ENCODE measurements around the gene MRPS9.

The MRPS9 gene

DNA sequence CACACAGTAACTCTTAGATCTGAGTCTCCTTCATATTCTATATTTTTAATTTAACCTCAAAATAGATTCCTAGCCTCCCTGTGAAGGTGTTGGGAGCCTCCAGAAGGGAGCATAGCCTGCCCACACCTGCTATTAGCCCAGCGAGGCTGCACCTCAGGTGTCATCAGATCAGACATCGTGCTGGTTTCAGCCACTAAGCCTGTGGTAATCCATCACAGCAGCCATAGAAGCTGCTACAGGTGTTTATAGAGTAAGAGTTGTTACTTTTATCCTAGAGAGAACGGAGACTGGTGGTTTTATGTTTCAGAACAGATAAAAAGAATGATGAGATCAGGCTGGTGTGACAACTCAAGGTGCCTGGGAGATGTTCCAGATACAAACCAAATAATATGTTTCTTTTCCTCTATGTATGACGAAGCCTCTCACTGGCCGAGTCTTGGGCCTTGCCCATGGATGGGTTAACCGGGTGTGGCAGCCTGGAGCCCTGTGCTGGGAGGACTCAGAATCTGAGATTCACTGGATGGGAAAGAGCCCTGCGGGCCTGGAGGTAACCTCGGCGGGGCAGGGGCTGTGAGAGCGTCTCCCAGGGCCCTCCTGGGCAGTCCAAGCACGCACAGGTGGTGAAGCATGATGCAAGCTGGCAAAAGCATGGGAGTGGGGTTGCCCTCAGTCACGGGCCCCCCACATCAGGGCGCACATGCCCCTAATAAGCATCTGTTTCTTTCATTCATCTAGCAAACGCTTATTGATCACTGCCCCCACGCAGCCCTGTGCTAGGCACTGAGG is 73.7 kb downstream of the MRPS9 start:
- no peaks in the 10 kb centered on the region for H3K79me2 ChIP-seq (ENCODE audit: insufficient read depth, low read depth)
- no peaks in the 10 kb centered on the region for H3K27me3 ChIP-seq (ENCODE audit: insufficient read depth, low read depth)
- no peak overlapping the region for H3K4me3 ChIP-seq (IDR thresholded peaks at IDR 0.05; ENCODE audit: insufficient read depth, low read depth, low read length)
- TF ChIP-seq, protein P1, sequence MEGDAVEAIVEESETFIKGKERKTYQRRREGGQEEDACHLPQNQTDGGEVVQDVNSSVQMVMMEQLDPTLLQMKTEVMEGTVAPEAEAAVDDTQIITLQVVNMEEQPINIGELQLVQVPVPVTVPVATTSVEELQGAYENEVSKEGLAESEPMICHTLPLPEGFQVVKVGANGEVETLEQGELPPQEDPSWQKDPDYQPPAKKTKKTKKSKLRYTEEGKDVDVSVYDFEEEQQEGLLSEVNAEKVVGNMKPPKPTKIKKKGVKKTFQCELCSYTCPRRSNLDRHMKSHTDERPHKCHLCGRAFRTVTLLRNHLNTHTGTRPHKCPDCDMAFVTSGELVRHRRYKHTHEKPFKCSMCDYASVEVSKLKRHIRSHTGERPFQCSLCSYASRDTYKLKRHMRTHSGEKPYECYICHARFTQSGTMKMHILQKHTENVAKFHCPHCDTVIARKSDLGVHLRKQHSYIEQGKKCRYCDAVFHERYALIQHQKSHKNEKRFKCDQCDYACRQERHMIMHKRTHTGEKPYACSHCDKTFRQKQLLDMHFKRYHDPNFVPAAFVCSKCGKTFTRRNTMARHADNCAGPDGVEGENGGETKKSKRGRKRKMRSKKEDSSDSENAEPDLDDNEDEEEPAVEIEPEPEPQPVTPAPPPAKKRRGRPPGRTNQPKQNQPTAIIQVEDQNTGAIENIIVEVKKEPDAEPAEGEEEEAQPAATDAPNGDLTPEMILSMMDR (conservative IDR thresholded peaks at IDR 0.05; ENCODE audit: low read depth, low read length): no peak
- H4K20me1 ChIP-seq (ENCODE audit: insufficient read depth): no peaks in the 10 kb centered on the region
- H3K4me2 ChIP-seq: peak overlapping the region; percentile 68
- H3K9ac ChIP-seq: peak overlapping the region; percentile 52
- peak overlapping the region; percentile 90 for H3K27ac ChIP-seq
- peaks cover 45% of the 10 kb centered on the region for H3K4me1 ChIP-seq (ENCODE audit: low read depth, poor library complexity, severe bottlenecking)
- peak overlapping the region; percentile 28; the same call in 1 of the 2 replicates for H2AFZ ChIP-seq (ENCODE audit: low read depth)
- H3K36me3 ChIP-seq (ENCODE audit: insufficient read depth): no peaks in the 10 kb centered on the region

DNA sequence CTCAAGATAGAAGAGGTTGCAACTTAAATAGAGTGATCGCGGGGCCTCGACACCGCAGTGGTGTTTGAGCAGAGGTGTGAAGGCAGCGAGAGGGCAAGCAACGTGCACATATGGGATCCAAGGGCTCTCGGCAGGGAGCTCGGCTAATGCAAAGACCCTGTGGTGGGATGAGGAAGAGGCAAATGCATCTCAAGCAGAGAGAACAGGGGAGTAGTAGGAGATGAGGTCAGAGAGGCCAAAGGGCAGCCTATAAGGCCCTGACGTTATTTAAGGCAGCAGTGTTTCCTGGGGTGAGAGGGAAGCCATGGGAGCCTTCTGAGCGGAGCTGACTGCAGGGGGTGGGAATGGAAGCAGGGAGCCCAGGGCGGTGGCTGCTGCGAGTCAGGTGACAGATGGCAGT is 74.5 kb downstream of the MRPS9 start:
- H3K4me2 ChIP-seq: peak overlapping the region; percentile 68
- peak overlapping the region; percentile 90 for H3K27ac ChIP-seq
- H4K20me1 ChIP-seq (ENCODE audit: insufficient read depth): no peaks in the 10 kb centered on the region
- peaks cover 45% of the 10 kb centered on the region for H3K4me1 ChIP-seq (ENCODE audit: low read depth, poor library complexity, severe bottlenecking)
- no peak overlapping the region for H3K4me3 ChIP-seq (IDR thresholded peaks at IDR 0.05; ENCODE audit: insufficient read depth, low read depth, low read length)
- TF ChIP-seq, protein P1 (conservative IDR thresholded peaks at IDR 0.05; ENCODE audit: low read depth, low read length): no peak
- H3K36me3 ChIP-seq (ENCODE audit: insufficient read depth): no peaks in the 10 kb centered on the region
- H3K9ac ChIP-seq: peak overlapping the region; percentile 52; the same call in 1 of the 2 replicates
- no peaks in the 10 kb centered on the region for H3K27me3 ChIP-seq (ENCODE audit: insufficient read depth, low read depth)
- H3K79me2 ChIP-seq (ENCODE audit: insufficient read depth, low read depth): no peaks in the 10 kb centered on the region
- no peak overlapping the region; the same call in 1 of the 2 replicates for H2AFZ ChIP-seq (ENCODE audit: low read depth)

DNA sequence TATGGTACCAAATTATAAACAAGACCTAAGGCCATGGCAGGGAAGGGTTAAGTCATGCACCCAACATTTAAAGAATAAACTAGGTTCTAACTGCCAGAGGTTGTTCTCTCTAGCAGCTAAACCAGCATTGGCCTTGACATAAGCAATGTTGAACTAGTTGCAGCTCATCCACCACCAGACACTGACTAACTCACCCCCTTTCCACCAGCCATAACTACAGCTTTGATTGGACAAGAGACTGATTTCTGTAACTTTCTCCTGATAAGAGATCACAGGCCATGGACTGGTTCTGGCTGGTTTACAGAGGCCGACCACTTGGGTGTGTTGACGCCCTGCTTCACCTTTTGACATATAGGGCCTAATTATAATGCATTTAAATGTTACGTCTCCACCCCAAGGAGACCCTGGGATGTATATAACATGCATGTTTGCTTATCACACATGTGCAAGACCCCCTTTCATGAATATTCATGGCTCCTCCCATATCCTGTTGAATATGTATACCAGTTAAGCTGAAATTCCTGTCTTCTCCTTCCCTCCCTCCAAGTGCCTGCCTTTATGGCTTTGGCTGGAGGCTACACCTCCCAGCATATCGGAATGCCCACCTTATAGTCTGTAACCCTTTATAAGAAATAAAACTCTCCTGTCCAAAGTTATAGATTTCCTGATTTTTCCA is 75.9 kb downstream of the MRPS9 start:
- no peaks in the 10 kb centered on the region for H3K36me3 ChIP-seq (ENCODE audit: insufficient read depth)
- H2AFZ ChIP-seq (ENCODE audit: low read depth): no peak overlapping the region
- no peak overlapping the region for H3K4me2 ChIP-seq
- no peaks in the 10 kb centered on the region for H4K20me1 ChIP-seq (ENCODE audit: insufficient read depth)
- H3K27ac ChIP-seq: no peak overlapping the region
- no peak overlapping the region for H3K9ac ChIP-seq
- peaks cover 43% of the 10 kb centered on the region for H3K4me1 ChIP-seq (ENCODE audit: low read depth, poor library complexity, severe bottlenecking)
- H3K79me2 ChIP-seq (ENCODE audit: insufficient read depth, low read depth): no peaks in the 10 kb centered on the region
- no peak overlapping the region for H3K4me3 ChIP-seq (IDR thresholded peaks at IDR 0.05; ENCODE audit: insufficient read depth, low read depth, low read length)
- TF ChIP-seq, protein P1 (conservative IDR thresholded peaks at IDR 0.05; ENCODE audit: low read depth, low read length): no peak
- no peaks in the 10 kb centered on the region for H3K27me3 ChIP-seq (ENCODE audit: insufficient read depth, low read depth)

DNA sequence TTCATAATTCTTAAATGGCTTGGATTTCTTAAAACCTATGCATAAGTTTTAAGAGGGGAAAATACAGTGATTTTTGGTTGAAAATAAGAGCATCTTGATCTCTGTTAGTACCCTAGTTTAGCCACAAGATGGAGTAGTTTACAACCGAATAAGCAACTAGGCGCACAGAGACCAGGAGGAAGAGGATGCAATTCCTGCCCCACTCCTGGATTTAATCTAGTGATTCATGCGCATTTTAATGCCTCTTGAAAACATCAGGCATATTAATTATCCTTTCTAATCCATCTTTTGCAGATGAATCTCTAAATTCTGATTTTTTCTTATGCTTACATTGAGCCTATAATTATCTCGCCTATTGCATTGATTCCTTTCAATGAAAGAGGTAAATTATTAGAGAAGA is 76.7 kb downstream of the MRPS9 start:
- no peaks in the 10 kb centered on the region for H4K20me1 ChIP-seq (ENCODE audit: insufficient read depth)
- no peaks in the 10 kb centered on the region for H3K27me3 ChIP-seq (ENCODE audit: insufficient read depth, low read depth)
- no peaks in the 10 kb centered on the region for H3K36me3 ChIP-seq (ENCODE audit: insufficient read depth)
- TF ChIP-seq, protein P1 (conservative IDR thresholded peaks at IDR 0.05; ENCODE audit: low read depth, low read length): peak; percentile 73
- peaks cover 35% of the 10 kb centered on the region for H3K4me1 ChIP-seq (ENCODE audit: low read depth, poor library complexity, severe bottlenecking)
- H3K9ac ChIP-seq: no peak overlapping the region
- H2AFZ ChIP-seq (ENCODE audit: low read depth): no peak overlapping the region
- no peak overlapping the region for H3K27ac ChIP-seq
- H3K4me3 ChIP-seq (IDR thresholded peaks at IDR 0.05; ENCODE audit: insufficient read depth, low read depth, low read length): no peak overlapping the region
- H3K4me2 ChIP-seq: no peak overlapping the region
- no peaks in the 10 kb centered on the region for H3K79me2 ChIP-seq (ENCODE audit: insufficient read depth, low read depth)
